ENCODE data around the gene SLC8A2. TPM values are rescaled to one million over a fixed set of nuclear protein-coding genes. Genes with fewer than 3 reads are reported as not detected.

Gene SLC8A2
- total and polyA plus RNA-seq, 2 donors (not counting 1 experiment from before 2014, with no cell fraction given): 0.07 TPM; not detected in 1

GRCh38 chr19:47427241-47428176 lies 44.2 kb downstream of the SLC8A2 start:
- Histone ChIP-seq H3K4me1 (ENCODE audit: control insufficient read depth in 2 of 2, insufficient read depth in 2 of 2, low read length in 2 of 2) (peaks cover 22 to 39% of the 10 kb centered on the region in 2 donors), H3K79me2 (ENCODE audit: control insufficient read depth, insufficient read depth, low read length) (no peaks in the 10 kb centered on the region), H3K27ac (ENCODE audit: low read length in 2 of 2) (no peak overlapping the region), H2AFZ (ENCODE audit: insufficient read depth, low read depth, low read length, poor library complexity, severe bottlenecking) (no peak overlapping the region), H3K4me2 (replicated peaks; ENCODE audit: low read depth, low read length, poor library complexity, severe bottlenecking) (peak overlapping the region; percentile 43), H3K27me3 (replicated peaks in 1 of 4; ENCODE audit: control extremely low read depth in 1 of 4, control insufficient read depth in 3 of 4, insufficient read depth in 4 of 4, low read length in 3 of 4) (peaks cover 0 to 95% (median 54%) of the 10 kb centered on the region in 4 experiments), H3K4me3 (ENCODE audit: control extremely low read depth in 1 of 5, extremely low read depth in 1 of 5, insufficient read depth in 1 of 5, low read depth in 2 of 5, low read length in 4 of 5) (no peak overlapping the region), H4K20me1 (ENCODE audit: control insufficient read depth, insufficient read depth, low read length, poor library complexity, severe bottlenecking) (no peaks in the 10 kb centered on the region), H3K36me3 (replicated peaks in 1 of 2; ENCODE audit: control extremely low read depth in 1 of 2, control insufficient read depth in 1 of 2, extremely low read depth in 1 of 2, insufficient read depth in 2 of 2, low read length in 1 of 2) (no peaks in the 10 kb centered on the region), H3K9me3 (ENCODE audit: control extremely low read depth in 1 of 3, control insufficient read depth in 2 of 3, insufficient read depth in 1 of 3, low read length in 2 of 3) (peaks cover 0 to 41% (median 4%) of the 10 kb centered on the region in 3 donors), H3K9ac (ENCODE audit: low read length) (no peak overlapping the region)
- H3K27me3 Mint-ChIP-seq: peaks cover 46% of the 10 kb centered on the region
- H3K4me3 Mint-ChIP-seq: no peak overlapping the region
- H3K4me1 Mint-ChIP-seq: peaks cover 13% of the 10 kb centered on the region
- ChIA-PET CTCF (interaction anchor here (0.6 to 1.9 kb wide), 15 partner anchors 9 to 1253 kb away, joined by 3 to 13 read pairs (median 4); partner anchors contain the start of genes DHX34 and KPTN), POLR2A (no interaction called here)
- 8% methylated on average over 17 of the region's 17 CpGs for WGBS (ENCODE audit: insufficient coverage)
- ATAC-seq (ENCODE audit: low read depth) (peak; percentile 74), DNase-seq (peak; percentile 76)
- H3K27ac Mint-ChIP-seq: no peak overlapping the region
- no peaks in the 10 kb centered on the region for H3K9me3 Mint-ChIP-seq (ENCODE audit: insufficient read depth)
- TF ChIP-seq EZH2 (IDR thresholded peaks at IDR 0.05; ENCODE audit: borderline replicate concordance, insufficient read depth, low read depth, low read length, poor library complexity, severe bottlenecking) (no peak), CTCF (IDR thresholded peaks at IDR 0.05) (peak; percentile 81)
- intact Hi-C loops (cut with micrococcal nuclease): loop anchor here (1.0 kb wide), 1 partner anchor 131 kb away; no protein-coding TSS in a partner anchor
